HG03196 (cell line): Measurements from ENCODE around the gene BMP8B.
"Not testable (repeated sequence)": the region's sequence is repeated elsewhere in the genome, so short reads cannot be mapped to it uniquely, and the experiment has no call there.

Source experiments
- ATAC-seq: cut with Tn5 transposase; IDR thresholded peaks from one replicate; pipeline ENCODE4 v1.9.1; 2021; ENCODE audit not compliant: unreplicated experiment

BMP8B gene

GRCh38 chr1:39816415-39817090, 27.9 kb upstream of the BMP8B start:
- peak; percentile 39 for ATAC-seq

- no peak for ATAC-seq
Observed at GRCh38 chr1:39812913-39813312, 24.2 kb upstream of the BMP8B start.

GRCh38 chr1:39808784-39809517, 20.3 kb upstream of the BMP8B start:
- no peak for ATAC-seq

DNA sequence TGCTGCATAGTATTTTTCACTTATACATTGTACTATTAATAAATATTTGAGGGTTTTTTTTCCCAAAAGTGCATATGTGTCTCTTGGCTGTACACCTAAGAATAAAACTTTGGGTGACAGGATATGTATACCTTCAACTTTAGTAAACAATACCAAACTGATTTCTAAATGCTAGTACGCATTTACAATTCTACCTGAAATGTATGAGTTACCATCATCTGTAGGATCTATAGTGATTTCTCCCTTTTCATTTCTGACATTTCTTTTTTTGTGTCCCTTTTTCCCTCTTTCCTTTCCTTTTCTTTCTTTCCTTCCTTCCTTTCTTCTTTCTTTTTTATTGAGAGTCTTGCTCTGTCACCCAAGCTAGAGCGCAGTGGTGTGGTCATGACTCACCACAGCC, 16.7 kb upstream of the BMP8B start:
- no peak for ATAC-seq

- no peak for ATAC-seq
Observed at GRCh38 chr1:39802496-39803260, 14.0 kb upstream of the BMP8B start.

DNA sequence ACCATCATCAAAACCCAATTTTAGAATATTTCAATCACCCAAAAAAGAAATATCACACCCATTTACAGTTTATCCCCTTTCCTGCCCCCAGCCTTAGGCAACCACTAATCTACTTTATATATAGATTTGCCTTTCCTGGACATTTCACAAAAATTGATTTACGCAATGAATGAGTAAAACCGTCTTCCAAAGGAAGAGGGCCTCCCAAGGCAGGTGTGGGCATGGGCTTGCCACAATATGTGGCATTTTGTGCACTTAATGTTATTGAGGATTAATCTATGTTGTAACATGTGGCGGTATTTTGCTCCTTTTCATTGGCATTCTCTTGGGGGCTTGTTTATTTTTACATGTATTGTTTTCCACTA, 11.8 kb upstream of the BMP8B start:
- no peak for ATAC-seq

GRCh38 chr1:39799770-39800470, 11.3 kb upstream of the BMP8B start:
- peak; percentile 59 for ATAC-seq

DNA sequence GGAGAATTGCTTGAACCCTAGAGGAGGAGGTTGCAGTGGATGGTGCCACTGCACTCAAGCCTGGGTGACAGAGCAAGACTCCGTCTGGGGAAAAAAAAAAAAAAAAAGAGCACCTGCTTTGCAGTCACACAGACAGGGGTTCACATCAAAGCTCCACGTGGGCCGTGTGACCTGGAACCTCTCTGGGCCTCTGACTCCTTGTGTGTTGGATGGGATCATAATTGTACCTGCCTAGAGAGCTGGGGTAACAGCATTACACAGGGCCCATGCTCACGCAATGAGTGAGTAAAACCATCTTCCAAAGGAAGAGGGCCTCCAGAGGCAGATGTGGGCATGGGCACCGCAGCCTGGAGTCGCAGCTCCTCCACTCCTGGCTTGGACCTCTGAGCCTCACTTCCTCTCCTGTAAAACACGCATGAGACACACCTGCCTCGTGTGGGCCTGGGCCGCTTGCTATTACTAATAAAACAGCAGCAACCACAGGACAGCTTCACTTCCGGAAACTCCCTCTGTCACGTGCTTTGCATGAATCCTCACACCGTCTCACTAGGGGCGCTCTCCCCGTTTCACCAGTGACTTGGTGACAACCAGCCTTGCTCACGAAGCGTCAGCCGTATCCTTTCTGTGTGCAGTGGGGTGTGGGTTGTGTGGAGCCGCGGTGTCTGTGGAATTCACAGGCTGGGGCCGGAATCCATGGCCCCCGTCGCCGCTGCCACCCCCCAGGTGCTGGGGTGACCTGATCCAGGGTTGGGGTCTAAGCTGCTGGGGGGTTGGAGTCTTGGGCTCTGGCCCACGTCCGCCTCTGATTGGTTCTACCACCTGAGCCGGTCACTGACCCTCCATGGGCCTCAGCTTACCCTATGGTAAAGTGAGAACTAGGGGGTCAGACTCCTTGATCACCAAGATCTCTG, 10.4 kb upstream of the BMP8B start:
- peak; percentile 75 for ATAC-seq

DNA sequence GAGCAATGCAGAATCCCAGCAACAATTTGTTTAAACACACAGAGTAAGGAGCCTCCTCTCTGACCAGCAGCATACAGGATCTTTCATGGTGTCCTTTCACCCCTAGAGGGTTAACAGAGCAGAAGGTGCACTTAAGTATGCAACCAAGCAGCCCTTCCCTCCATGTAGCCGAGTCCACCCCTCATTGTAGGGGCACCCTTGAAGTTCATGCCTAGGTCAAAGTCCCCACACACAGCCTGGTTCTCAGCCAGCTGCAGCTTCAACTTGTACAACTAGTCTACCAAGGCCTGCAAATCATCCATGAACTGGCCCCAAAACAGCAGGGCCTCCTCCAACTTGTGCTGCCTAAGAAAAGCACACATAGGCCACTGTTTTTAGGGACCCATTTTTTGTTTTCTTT, 7.0 kb upstream of the BMP8B start:
- no peak for ATAC-seq

- no peak for ATAC-seq
Observed at GRCh38 chr1:39791838-39792237, 3.2 kb upstream of the BMP8B start.

DNA sequence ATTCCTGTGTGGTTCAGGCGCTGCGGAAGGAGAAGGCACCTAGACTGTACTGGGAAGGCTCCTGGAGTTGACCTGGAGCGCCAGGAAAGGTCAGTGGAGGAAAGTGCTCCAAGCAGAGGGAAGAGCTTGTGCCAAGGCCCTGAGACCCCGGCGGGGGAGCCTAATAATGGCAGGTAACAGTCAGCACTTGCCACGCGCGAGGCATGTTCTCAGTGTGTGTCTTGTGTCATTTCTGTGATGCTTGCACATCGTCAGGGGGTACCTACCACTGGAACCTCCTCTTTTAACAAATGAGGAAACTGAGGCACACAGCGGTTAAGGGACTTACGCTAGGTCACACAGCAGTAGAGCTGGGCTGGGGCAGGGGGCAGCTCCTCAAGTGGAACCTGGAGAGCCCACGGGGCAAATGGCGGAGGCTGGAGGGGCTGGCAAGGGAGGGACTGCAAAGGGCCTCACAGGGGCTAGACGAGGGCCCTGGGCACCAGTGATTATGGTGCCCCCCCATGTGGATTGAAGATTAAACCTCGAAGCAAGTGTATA, 976 bp upstream of the BMP8B start:
- no peak for ATAC-seq

- ATAC-seq: no peak
Observed at GRCh38 chr1:39788426-39788757, 273 bp downstream of the BMP8B start.

- ATAC-seq: not testable (repeated sequence)
Observed at GRCh38 chr1:39787964-39788363, 701 bp downstream of the BMP8B start.

DNA sequence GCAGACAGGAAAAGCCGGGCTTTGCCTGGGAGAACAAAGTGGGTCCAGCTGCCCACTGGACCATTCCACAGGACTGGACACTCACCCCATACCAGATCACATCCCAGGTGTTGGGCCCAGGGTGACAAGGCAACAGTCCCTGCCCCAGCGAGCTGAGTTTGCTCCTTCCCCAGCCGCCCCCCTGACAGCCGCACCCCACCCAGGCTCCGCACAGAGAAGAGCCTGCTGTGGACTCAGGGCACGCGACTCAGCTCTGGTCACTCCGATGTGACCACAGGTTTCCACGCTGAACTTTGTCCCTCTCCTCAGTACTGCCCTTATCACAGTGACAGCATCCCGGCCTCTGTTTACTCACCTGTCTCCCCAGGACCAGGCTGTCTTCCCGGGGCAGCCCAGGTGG, 1.2 kb downstream of the BMP8B start:
- ATAC-seq: no peak

GRCh38 chr1:39787108-39787375, 1.6 kb downstream of the BMP8B start:
- ATAC-seq: not testable (repeated sequence)

DNA sequence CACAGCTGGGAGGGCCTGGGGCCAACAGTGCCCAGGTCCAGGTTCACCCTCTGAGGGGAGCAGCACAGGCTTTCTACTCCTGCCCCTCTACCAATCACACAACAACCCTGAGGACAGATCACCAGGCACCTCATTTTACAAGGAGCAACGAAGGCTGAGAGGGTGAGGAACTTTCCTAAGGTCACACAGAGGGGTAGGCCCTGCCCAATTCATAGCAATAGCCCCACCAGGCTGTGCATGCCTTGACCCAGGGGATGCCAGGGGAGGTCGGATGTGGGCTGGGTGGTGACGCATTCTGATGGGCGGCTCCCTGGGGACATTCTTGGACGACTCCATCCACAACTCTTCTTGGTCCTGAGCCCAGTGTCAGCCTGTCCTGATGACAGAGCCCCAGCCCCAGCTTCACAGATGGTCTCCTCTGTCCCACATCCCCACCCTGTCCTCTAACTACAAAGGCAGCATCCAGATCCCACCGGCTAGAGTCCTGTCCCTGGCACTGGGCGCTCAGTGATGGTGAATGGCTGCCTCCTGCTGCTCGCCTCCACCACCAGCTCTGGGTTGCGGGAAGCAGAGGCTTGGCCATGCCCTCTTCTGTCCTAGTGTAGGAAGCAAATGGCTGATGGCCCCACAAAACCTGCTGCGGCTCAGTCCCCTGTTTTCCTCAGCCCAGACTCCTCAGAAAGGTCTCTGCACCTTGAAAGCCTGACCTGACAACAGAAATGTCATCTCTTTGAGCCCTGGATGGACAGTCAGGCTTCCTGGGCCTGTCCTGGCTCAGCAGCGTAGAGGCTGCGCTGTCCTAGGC, 2.2 kb downstream of the BMP8B start:
- ATAC-seq: not testable (repeated sequence)

- not testable (repeated sequence) for ATAC-seq
Observed at GRCh38 chr1:39782685-39783084, 6.0 kb downstream of the BMP8B start.

DNA sequence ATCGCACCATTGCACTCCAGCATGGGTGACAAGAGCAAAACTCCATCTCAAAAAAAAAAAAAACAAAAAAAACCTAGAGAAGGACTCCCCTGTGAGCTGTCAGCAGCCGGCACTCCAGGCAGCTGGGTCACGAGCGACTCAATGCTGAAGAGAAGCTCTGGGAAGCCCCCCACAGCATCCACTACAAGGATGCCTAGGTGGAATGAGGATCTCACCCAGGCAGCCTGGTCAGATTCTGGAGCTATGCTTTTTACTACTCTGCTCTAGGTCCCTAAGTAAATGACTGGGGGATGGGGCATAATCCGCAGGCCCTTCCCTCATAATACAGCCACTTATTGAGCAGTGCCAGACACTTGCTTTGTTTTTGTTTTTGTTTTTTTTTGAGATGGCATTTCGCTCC, 6.6 kb downstream of the BMP8B start:
- no peak for ATAC-seq

GRCh38 chr1:39781349-39781715, 7.3 kb downstream of the BMP8B start:
- no peak for ATAC-seq

- no peak for ATAC-seq
Observed at GRCh38 chr1:39779821-39780220, 8.8 kb downstream of the BMP8B start.
